GM21360 (cell line): ENCODE measurements around the gene ITPKC.

Experiments
- ATAC-seq: cut with Tn5 transposase; IDR thresholded peaks from one replicate; pipeline ENCODE4 v1.9.1; 2021; ENCODE audit warnings: mild to moderate bottlenecking, moderate library complexity; ENCODE audit not compliant: unreplicated experiment

Gene ITPKC

GRCh38 chr19:40739030-40739839 lies 22.3 kb downstream of the ITPKC start:
- no peak for ATAC-seq

GRCh38 chr19:40739871-40740703 lies 23.2 kb downstream of the ITPKC start:
- no peak for ATAC-seq

GRCh38 chr19:40740747-40741146 lies 23.8 kb downstream of the ITPKC start:
- ATAC-seq: no peak

GRCh38 chr19:40741527-40742390 lies 24.8 kb downstream of the ITPKC start:
- no peak for ATAC-seq

- no peak for ATAC-seq
Observed at GRCh38 chr19:40742477-40742876, 25.6 kb downstream of the ITPKC start.

- ATAC-seq: no peak
Observed at GRCh38 chr19:40742886-40743285, 26.0 kb downstream of the ITPKC start.

- ATAC-seq: no peak
Observed at GRCh38 chr19:40743926-40744325, 27.0 kb downstream of the ITPKC start.

GRCh38 chr19:40744554-40745401 lies 27.9 kb downstream of the ITPKC start:
- no peak for ATAC-seq

- ATAC-seq: no peak
Observed at GRCh38 chr19:40745402-40745780, 28.5 kb downstream of the ITPKC start.

GRCh38 chr19:40747536-40747935 lies 30.6 kb downstream of the ITPKC start:
- ATAC-seq: no peak

- ATAC-seq: peak; percentile 79
Observed at GRCh38 chr19:40750058-40750873, 33.4 kb downstream of the ITPKC start, which contains the start of gene ACTMAP. TSS of gene ACTMAP (minus strand) at chr19:40750477. CDS start at chr19:40749803, 674 bp downstream.

- peak; percentile 52 for ATAC-seq
Observed at GRCh38 chr19:40750874-40751537, 34.1 kb downstream of the ITPKC start, which contains the start of gene SNRPA. TSS of gene SNRPA (plus strand) at chr19:40751203. CDS start at chr19:40751409, 206 bp downstream.

- ATAC-seq: no peak
Observed at GRCh38 chr19:40752257-40752781, 35.4 kb downstream of the ITPKC start.

GRCh38 chr19:40754611-40755247 lies 37.8 kb downstream of the ITPKC start:
- no peak for ATAC-seq

- ATAC-seq: no peak
Observed at GRCh38 chr19:40755248-40755624, 38.3 kb downstream of the ITPKC start.

GRCh38 chr19:40755791-40756190 lies 38.9 kb downstream of the ITPKC start:
- no peak for ATAC-seq

- ATAC-seq: no peak
Observed at GRCh38 chr19:40756502-40757110, 39.7 kb downstream of the ITPKC start.
